Gastroesophageal sphincter (tissue), 3 donors: Measurements from ENCODE around the gene C2CD2.

Experiments used
- EP300 ChIP-seq: sonication (generic); formaldehyde crosslinking; IDR thresholded peaks from one replicate; pipeline ENCODE4 v1.6.1; 2017; ENCODE audit warnings: antibody characterized with exemption, mild to moderate bottlenecking
- POLR2A ChIP-seq, 2 donors: fragments of 450-650 bp; IDR thresholded peaks; one replicate each; pipeline ENCODE4 v1.6.1; 2017; ENCODE audit warnings: antibody characterized with exemption in 2 of 2, mild to moderate bottlenecking in 2 of 2, moderate library complexity in 1 of 2
- POLR2AphosphoS5 ChIP-seq: sonication (generic); formaldehyde crosslinking; IDR thresholded peaks from one replicate; pipeline ENCODE4 v1.6.1; 2017; ENCODE audit warnings: antibody characterized with exemption
- TF ChIP-seq, protein P1 (sequence below), 4 experiments: fragments of 200-600 bp in 2 of 4; fragments of 450-650 bp in 2 of 4; sonication (generic) in 1 of 4; IDR thresholded peaks; one replicate each; pipeline ENCODE4 v1.5.1; 2017 to 2019; ENCODE audit warnings: antibody characterized with exemption in 4 of 4, mild to moderate bottlenecking in 2 of 4, moderate library complexity in 2 of 4

DNA sequence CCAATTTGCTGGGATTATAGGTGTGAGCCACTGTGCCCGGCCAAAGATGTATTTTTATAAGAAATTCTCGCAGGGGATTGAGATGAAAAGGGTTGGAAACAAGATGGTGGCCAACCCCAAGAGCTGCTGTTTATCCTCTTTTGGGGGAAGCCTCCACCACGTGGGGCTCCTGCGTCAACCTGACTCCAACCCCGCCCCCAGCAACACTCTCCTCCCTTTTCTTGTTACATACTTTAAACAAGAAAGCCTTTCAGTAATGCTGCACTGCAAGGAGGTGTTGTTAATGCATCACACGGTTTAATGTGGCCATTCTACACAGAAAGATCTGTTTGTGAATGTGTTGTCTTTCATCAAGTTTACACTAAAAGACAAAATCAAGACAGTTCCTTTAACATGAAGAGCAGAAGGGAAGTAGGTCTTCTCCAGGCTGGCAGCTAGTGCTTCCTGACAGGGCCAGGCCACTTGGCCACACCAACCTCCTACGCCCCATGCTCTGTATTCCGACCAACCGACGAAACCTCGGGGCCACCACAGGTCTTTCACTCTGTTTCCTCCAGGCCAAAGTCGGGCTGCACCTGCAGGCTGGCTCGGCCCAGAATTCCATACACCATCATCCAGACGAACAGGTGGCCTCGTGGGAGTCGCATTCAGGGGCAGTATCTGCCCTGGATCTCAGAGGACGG, 25.9 kb downstream of the C2CD2 start:
- TF ChIP-seq, protein P1, sequence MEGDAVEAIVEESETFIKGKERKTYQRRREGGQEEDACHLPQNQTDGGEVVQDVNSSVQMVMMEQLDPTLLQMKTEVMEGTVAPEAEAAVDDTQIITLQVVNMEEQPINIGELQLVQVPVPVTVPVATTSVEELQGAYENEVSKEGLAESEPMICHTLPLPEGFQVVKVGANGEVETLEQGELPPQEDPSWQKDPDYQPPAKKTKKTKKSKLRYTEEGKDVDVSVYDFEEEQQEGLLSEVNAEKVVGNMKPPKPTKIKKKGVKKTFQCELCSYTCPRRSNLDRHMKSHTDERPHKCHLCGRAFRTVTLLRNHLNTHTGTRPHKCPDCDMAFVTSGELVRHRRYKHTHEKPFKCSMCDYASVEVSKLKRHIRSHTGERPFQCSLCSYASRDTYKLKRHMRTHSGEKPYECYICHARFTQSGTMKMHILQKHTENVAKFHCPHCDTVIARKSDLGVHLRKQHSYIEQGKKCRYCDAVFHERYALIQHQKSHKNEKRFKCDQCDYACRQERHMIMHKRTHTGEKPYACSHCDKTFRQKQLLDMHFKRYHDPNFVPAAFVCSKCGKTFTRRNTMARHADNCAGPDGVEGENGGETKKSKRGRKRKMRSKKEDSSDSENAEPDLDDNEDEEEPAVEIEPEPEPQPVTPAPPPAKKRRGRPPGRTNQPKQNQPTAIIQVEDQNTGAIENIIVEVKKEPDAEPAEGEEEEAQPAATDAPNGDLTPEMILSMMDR (IDR thresholded peaks at IDR 0.05) = no peak
- TF ChIP-seq POLR2A (IDR thresholded peaks at IDR 0.05) (no peak), POLR2AphosphoS5 (no peak), EP300 (no peak)
